Adrenal gland (tissue), 5 donors: ENCODE measurements around the gene ZNF644.

ENCODE experiments used
- CTCF ChIP-seq, 6 experiments: fragments of 450-650 bp in 4 of 6; fragments of 200-600 bp in 2 of 6; sonication (generic) in 1 of 6; IDR thresholded peaks; 1 replicate in 5 of 6; 2 replicates in 1 of 6; pipeline versions ENCODE4 v1.5.1 to v1.8.0; 2016 to 2021; ENCODE audit warnings: antibody characterized with exemption in 6 of 6, mild to moderate bottlenecking in 2 of 6, moderate library complexity in 1 of 6
- POLR2A ChIP-seq, 2 donors: fragments of 450-650 bp; IDR thresholded peaks; one replicate each; pipeline ENCODE4 v1.6.1; 2017; ENCODE audit warnings: antibody characterized with exemption in 2 of 2, mild to moderate bottlenecking in 2 of 2, moderate library complexity in 1 of 2
- donor health status: DM: no; HTN: no; CAD: no.

- TF ChIP-seq CTCF (IDR thresholded peaks at IDR 0.05) (no peak), POLR2A (IDR thresholded peaks at IDR 0.05) (no peak)
Observed at GRCh38 chr1:90989990-90990389, 31.8 kb downstream of the ZNF644 start.
